Stomach (tissue), 9 donors: ENCODE measurements around the gene XRCC3. TPM values are rescaled to one million over a fixed set of nuclear protein-coding genes. Genes with fewer than 3 reads are reported as not detected.
A peak's percentile ranks its signal among the peaks of the same experiment; 100 is the strongest.

ENCODE experiments used
- DNase-seq, 2 donors: peaks; one replicate each; pipeline versions ENCODE4 v3.0.0 to v3.0.0-alpha.2; 2013 to 2019
- H3K27ac ChIP-seq, 5 donors: fragments of 200-600 bp in 4 of 5; sonication (generic) in 4 of 5; one replicate each; pipeline ENCODE4 v1.5.1; 2013 to 2019; ENCODE audit warnings: mild to moderate bottlenecking in 1 of 5, moderate library complexity in 1 of 5
- H3K27me3 ChIP-seq, 3 donors: fragments of 200-600 bp; sonication (generic); one replicate each; pipeline ENCODE4 v1.5.1; 2017 to 2019; ENCODE audit warnings: mixed run types in 1 of 3
- H3K36me3 ChIP-seq, 4 donors: fragments of 200-600 bp; sonication (generic); 1 replicate in 3 of 4; 2 replicates in 1 of 4; pipeline ENCODE4 v1.5.1; 2016 to 2019
- H3K4me1 ChIP-seq, 4 donors: fragments of 200-600 bp; sonication (generic); one replicate each; pipeline ENCODE4 v1.5.1; 2016 to 2019
- H3K4me3 ChIP-seq, 4 donors: fragments of 200-600 bp; sonication (generic) in 3 of 4; one replicate each; pipeline ENCODE4 v1.5.1; 2016 to 2019; ENCODE audit warnings: mild to moderate bottlenecking in 1 of 4
- H3K9me3 ChIP-seq, 4 donors: fragments of 200-600 bp; sonication (generic); one replicate each; pipeline ENCODE4 v1.5.1; 2016 to 2019
- CTCF ChIP-seq, 7 experiments: fragments of 450-650 bp in 4 of 7; fragments of 200-600 bp in 3 of 7; sonication (generic) in 3 of 7; IDR thresholded peaks; one replicate each; pipeline ENCODE4 v1.5.1; 2016 to 2019; ENCODE audit warnings: antibody characterized with exemption in 7 of 7, control low read depth in 2 of 7, mild to moderate bottlenecking in 1 of 7
- EP300 ChIP-seq: sonication (generic); formaldehyde crosslinking; IDR thresholded peaks from one replicate; pipeline ENCODE4 v1.6.1; 2017; ENCODE audit warnings: antibody characterized with exemption
- POLR2A ChIP-seq, 4 donors: fragments of 450-650 bp; IDR thresholded peaks; one replicate each; pipeline ENCODE4 v1.6.1; 2016; ENCODE audit warnings: antibody characterized with exemption in 4 of 4, control low read depth in 2 of 4, mild to moderate bottlenecking in 1 of 4, moderate library complexity in 1 of 4
- POLR2AphosphoS5 ChIP-seq, 3 donors: sonication (generic); formaldehyde crosslinking; IDR thresholded peaks; one replicate each; pipeline ENCODE4 v1.6.1; 2016; ENCODE audit warnings: antibody characterized with exemption in 3 of 3
- WGBS, 5 donors: extraction: QIAGEN DNeasy Blood & Tissue Kit in 3 of 5; methylation state at CpG; one replicate each; pipeline versions ENCODE4 v1.1.5 to v1.1.7; 2013 to 2018; 5-methylcytosine and 5-hydroxymethylcytosine counted together
- intact Hi-C: fragments of 100-400 bp; cut with DNase I; formaldehyde crosslinking; loops from one replicate; pipeline ENCODE4 v1.15.1; 2023; ENCODE audit warnings: low total_unique reads
- polyA plus RNA-seq, 3 donors: library from polyadenylated mRNA; stranded (reverse); fragments of 200-250 nt; gene quantifications; one replicate each; pipeline ENCODE4 v1.2.3, GENCODE V29; 2013
- total RNA-seq, 5 donors: library from RNA; depleted of rRNA; stranded (reverse); fragments of >200 nt; gene quantifications; one replicate each; pipeline versions ENCODE4 v1.1.0 to v1.2.3, GENCODE V29; 2014 to 2016
- donor health status: healthy with polysubstance abuse.
- donor health status: Bipolar disorder and iron deficiency.
- donor health status: healthy.

Gene XRCC3
- total and polyA plus RNA-seq, 8 donors, result 2.6 to 70.1 (median 6.3) TPM

GRCh38 chr14:103688906-103689902 is 26.0 kb downstream of the XRCC3 start:
- 62 to 83% (median 77%) methylated on average over 16 of the region's 16 CpGs for WGBS, 5 donors
- Histone ChIP-seq H3K9me3 (no peaks in the 10 kb centered on the region), H3K27me3 (no peaks in the 10 kb centered on the region), H3K27ac (peak overlapping the region in 3 of 5 donors; percentile 1 to 26 (median 8)), H3K4me3 (no peak overlapping the region), H3K36me3 (peaks cover 51 to 97% (median 96%) of the 10 kb centered on the region in 4 donors), H3K4me1 (peaks cover 11 to 38% (median 20%) of the 10 kb centered on the region in 4 donors)
- no peak for TF ChIP-seq EP300
- no peak for TF ChIP-seq POLR2AphosphoS5 (IDR thresholded peaks at IDR 0.05)
- TF ChIP-seq CTCF (IDR thresholded peaks at IDR 0.05), result no peak
- no peak for TF ChIP-seq POLR2A (IDR thresholded peaks at IDR 0.05)
- no peak for DNase-seq
- intact Hi-C loops, result no loop called here

GRCh38 chr14:103688441-103688840 is 26.8 kb downstream of the XRCC3 start:
- Histone ChIP-seq H3K9me3 (no peaks in the 10 kb centered on the region), H3K27ac (peak overlapping the region in 1 of 5 donors; percentile 8), H3K4me1 (peaks cover 5 to 32% (median 17%) of the 10 kb centered on the region in 4 donors), H3K27me3 (no peaks in the 10 kb centered on the region), H3K36me3 (peaks cover 47 to 97% (median 96%) of the 10 kb centered on the region in 4 donors), H3K4me3 (no peak overlapping the region)
- intact Hi-C loops, result no loop called here
- no peak for DNase-seq
- TF ChIP-seq CTCF (IDR thresholded peaks at IDR 0.05), result no peak
- no peak for TF ChIP-seq POLR2AphosphoS5 (IDR thresholded peaks at IDR 0.05)
- no peak for TF ChIP-seq EP300
- TF ChIP-seq POLR2A (IDR thresholded peaks at IDR 0.05), result no peak
- 78 to 90% (median 89%) methylated on average over 5 of the region's 5 CpGs for WGBS, 5 donors

GRCh38 chr14:103687712-103688111 is 27.5 kb downstream of the XRCC3 start:
- H3K27me3 ChIP-seq, result no peaks in the 10 kb centered on the region
- H3K27ac ChIP-seq, result no peak overlapping the region
- no peak overlapping the region for H3K4me3 ChIP-seq
- no peak for DNase-seq
- peaks cover under 1 to 25% (median 12%) of the 10 kb centered on the region in 4 donors for H3K4me1 ChIP-seq
- WGBS, 5 donors, result 86 to 95% (median 92%) methylated on average over 4 of the region's 4 CpGs
- no peak for TF ChIP-seq POLR2A (IDR thresholded peaks at IDR 0.05)
- no peak for TF ChIP-seq EP300
- no peak for TF ChIP-seq CTCF (IDR thresholded peaks at IDR 0.05)
- TF ChIP-seq POLR2AphosphoS5 (IDR thresholded peaks at IDR 0.05), result no peak
- intact Hi-C loops, result no loop called here
- H3K9me3 ChIP-seq, result no peaks in the 10 kb centered on the region
- H3K36me3 ChIP-seq, result peaks cover 47 to 97% (median 96%) of the 10 kb centered on the region in 4 donors

GRCh38 chr14:103686831-103687485 is 28.3 kb downstream of the XRCC3 start:
- intact Hi-C loops, result no loop called here
- peaks cover 50 to 98% (median 96%) of the 10 kb centered on the region in 4 donors for H3K36me3 ChIP-seq

More at GRCh38 chr14:103686831-103687485, 28.3 kb downstream of the XRCC3 start:
- H3K27me3 ChIP-seq, result no peaks in the 10 kb centered on the region
- H3K9me3 ChIP-seq, result no peaks in the 10 kb centered on the region
- DNase-seq, result no peak
- H3K4me1 ChIP-seq, result peaks cover 0 to 24% (median 11%) of the 10 kb centered on the region in 4 donors
- no peak overlapping the region for H3K27ac ChIP-seq
- WGBS, 5 donors, result 82 to 86% (median 85%) methylated on average over 19 of the region's 19 CpGs
- no peak overlapping the region for H3K4me3 ChIP-seq
- TF ChIP-seq EP300 (no peak), POLR2A (IDR thresholded peaks at IDR 0.05) (no peak), POLR2AphosphoS5 (IDR thresholded peaks at IDR 0.05) (no peak), CTCF (IDR thresholded peaks at IDR 0.05) (no peak)
